HG02588 (cell line): ENCODE results near the gene ESPN.
"Not testable (repeated sequence)": the region's sequence is repeated elsewhere in the genome, so short reads cannot be mapped to it uniquely, and the experiment has no call there.

ENCODE experiments used
- ATAC-seq: cut with Tn5 transposase; IDR thresholded peaks from one replicate; pipeline ENCODE4 v1.9.1; 2021; ENCODE audit warnings: mild to moderate bottlenecking, moderate library complexity; ENCODE audit not compliant: unreplicated experiment

The ESPN gene

GRCh38 chr1:6477039-6477820 is 52.7 kb downstream of the ESPN start:
- ATAC-seq: no peak

- ATAC-seq: no peak
Measured at GRCh38 chr1:6481820-6482219, 57.2 kb downstream of the ESPN start.

- no peak for ATAC-seq
Measured at GRCh38 chr1:6483017-6483760, 58.6 kb downstream of the ESPN start.

GRCh38 chr1:6483761-6484117 is 59.2 kb downstream of the ESPN start:
- ATAC-seq: no peak

GRCh38 chr1:6484826-6485167 is 60.2 kb downstream of the ESPN start:
- no peak for ATAC-seq

GRCh38 chr1:6485168-6486101 is 60.9 kb downstream of the ESPN start:
- no peak for ATAC-seq

GRCh38 chr1:6486433-6487011 is 61.9 kb downstream of the ESPN start:
- ATAC-seq: no peak

GRCh38 chr1:6487804-6488484 is 63.4 kb downstream of the ESPN start:
- ATAC-seq: no peak

- no peak for ATAC-seq
Measured at GRCh38 chr1:6488602-6489382, 64.2 kb downstream of the ESPN start.

GRCh38 chr1:6489383-6489765 is 64.8 kb downstream of the ESPN start:
- no peak for ATAC-seq

- no peak for ATAC-seq
Measured at GRCh38 chr1:6489799-6490180, 65.2 kb downstream of the ESPN start.

GRCh38 chr1:6490181-6491080 is 65.9 kb downstream of the ESPN start:
- ATAC-seq: no peak

GRCh38 chr1:6491081-6491449 is 66.5 kb downstream of the ESPN start:
- no peak for ATAC-seq

GRCh38 chr1:6491480-6491962 is 66.9 kb downstream of the ESPN start, which contains the start of gene PLEKHG5:
PLEKHG5 (minus strand) TSS chr1:6491667; CDS start chr1:6477571, 14,096 bp downstream.
- ATAC-seq: no peak

GRCh38 chr1:6491966-6492365 is 67.4 kb downstream of the ESPN start:
- no peak for ATAC-seq

GRCh38 chr1:6493834-6494223 is 69.3 kb downstream of the ESPN start:
- not testable (repeated sequence) for ATAC-seq

- no peak for ATAC-seq
Measured at GRCh38 chr1:6494627-6495026, 70.1 kb downstream of the ESPN start.

GRCh38 chr1:6495041-6495441 is 70.5 kb downstream of the ESPN start:
- ATAC-seq: no peak
